GM12878 (cell line): Measurements from ENCODE around the gene CTDSP1. TPM values are rescaled to one million over a fixed set of nuclear protein-coding genes. Genes with fewer than 3 reads are reported as not detected.

ENCODE experiments used
- CBX5 ChIP-seq: sonication (generic); IDR thresholded peaks from 2 replicates; pipeline ENCODE4 v1.6.1; 2016; ENCODE audit warnings: low read depth, moderate library complexity, mild to moderate bottlenecking, inconsistent platforms
- FOXM1 ChIP-seq: IDR thresholded peaks from 2 replicates; pipeline ENCODE4 v1.6.1; 2012; ENCODE audit warnings: low read depth, mild to moderate bottlenecking, inconsistent platforms, low read length, moderate library complexity
- JUND ChIP-seq: IDR thresholded peaks from 2 replicates; pipeline ENCODE4 v1.6.1; 2012; ENCODE audit warnings: low read depth, mild to moderate bottlenecking, low read length, improper control_type of control experiment, moderate library complexity
- PBX3 ChIP-seq: IDR thresholded peaks from 2 replicates; pipeline ENCODE4 v1.6.1; 2011; ENCODE audit warnings: mild to moderate bottlenecking, low read depth, low read length, moderate library complexity; ENCODE audit not compliant: insufficient replicate concordance
- POU2F2 ChIP-seq: IDR thresholded peaks from 3 replicates; pipeline ENCODE4 v1.6.1; 2011; ENCODE audit warnings: low read depth, mild to moderate bottlenecking, low read length, borderline replicate concordance
- RB1 ChIP-seq: fragments of 450-650 bp; formaldehyde crosslinking; IDR thresholded peaks from 2 replicates; pipeline ENCODE4 v1.6.1; 2017; ENCODE audit warnings: mild to moderate bottlenecking, borderline replicate concordance
- RUNX3 ChIP-seq: IDR thresholded peaks from 2 replicates; pipeline ENCODE4 v1.6.1; 2012; ENCODE audit warnings: low read length, inconsistent platforms
- YY1 ChIP-seq: IDR thresholded peaks from 2 replicates; pipeline ENCODE4 v1.6.1; 2011; ENCODE audit warnings: low read depth, mild to moderate bottlenecking, low read length
- ZNF592 ChIP-seq: fragments of 450-650 bp; IDR thresholded peaks from 2 replicates; pipeline ENCODE4 v1.6.1; 2017; ENCODE audit warnings: mild to moderate bottlenecking, moderate library complexity
- polyA plus RNA-seq, 11 experiments: library from polyadenylated mRNA; depleted of rRNA in 4 of 11; unstranded in 6 of 11; stranded (reverse) in 5 of 11; fragments of >200 nt; fragmentation: Nextera tagmentation in 4 of 11; fragmentation: Illumina TruSeq in 1 of 11; extraction: Ambion mirVana in 4 of 11; extraction: Trizol in 1 of 11; gene quantifications; 1 replicate in 1 of 11; 2 replicates in 10 of 11; pipeline versions ENCODE4 v1.2.1 to v1.2.3, GENCODE V29; 2011 to 2016; ENCODE audit warnings: inconsistent platforms in 2 of 11, missing spikeins in 2 of 11, low read depth in 1 of 11
- total RNA-seq, 4 experiments: library from RNA; depleted of rRNA in 3 of 4; stranded (reverse); fragments of >200 nt in 3 of 4; fragmentation: Illumina TruSeq in 1 of 4; extraction: Trizol in 1 of 4; gene quantifications; 2 replicates each; pipeline versions ENCODE4 v1.2.1 to v1.2.3, GENCODE V29; 2013 to 2021

Gene CTDSP1
- total and polyA plus RNA-seq, 10 of the 15 experiments (the other 5 are each of a cell fraction or from before 2014, with no cell fraction given), result 3.0 to 75.9 (median 34.4) TPM

DNA sequence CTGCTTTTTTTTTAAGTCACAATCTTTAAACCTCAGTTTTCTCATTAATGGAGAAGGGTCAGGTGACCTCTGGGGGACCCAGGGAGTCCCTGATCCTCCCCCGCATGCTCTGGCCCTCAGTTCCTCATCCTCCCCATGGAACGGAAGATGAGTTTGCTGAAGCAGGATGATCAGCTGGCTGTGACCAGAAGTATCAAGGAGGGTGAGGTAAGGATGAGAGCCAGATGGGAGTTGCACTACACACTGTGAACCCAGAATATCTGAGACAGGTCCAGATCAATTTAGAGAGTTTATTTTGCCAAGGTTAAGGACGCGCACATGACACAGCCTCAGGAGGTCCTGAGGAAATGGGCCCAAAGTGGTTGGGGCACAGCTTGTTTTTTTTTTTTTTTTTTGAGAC, 39.2 kb upstream of the CTDSP1 start (continued):
- no peak for TF ChIP-seq ZNF592
- no peak for TF ChIP-seq POU2F2
- no peak for TF ChIP-seq YY1
- TF ChIP-seq CBX5, result no peak
- TF ChIP-seq JUND, result no peak
- TF ChIP-seq RUNX3, result no peak
- TF ChIP-seq RB1, result no peak
- no peak for TF ChIP-seq FOXM1
- no peak for TF ChIP-seq PBX3
